GM19025 (cell line): ENCODE data around the gene RUNX2.
A peak's percentile ranks its signal among the peaks of the same experiment; 100 is the strongest.

Source experiments
- ATAC-seq: cut with Tn5 transposase; IDR thresholded peaks from one replicate; pipeline ENCODE4 v1.9.1; 2021; ENCODE audit warnings: mild to moderate bottlenecking, low read depth, moderate library complexity; ENCODE audit not compliant: unreplicated experiment

The RUNX2 gene

GRCh38 chr6:45634231-45634630 lies 306.1 kb downstream of the RUNX2 start:
- ATAC-seq: no peak

DNA sequence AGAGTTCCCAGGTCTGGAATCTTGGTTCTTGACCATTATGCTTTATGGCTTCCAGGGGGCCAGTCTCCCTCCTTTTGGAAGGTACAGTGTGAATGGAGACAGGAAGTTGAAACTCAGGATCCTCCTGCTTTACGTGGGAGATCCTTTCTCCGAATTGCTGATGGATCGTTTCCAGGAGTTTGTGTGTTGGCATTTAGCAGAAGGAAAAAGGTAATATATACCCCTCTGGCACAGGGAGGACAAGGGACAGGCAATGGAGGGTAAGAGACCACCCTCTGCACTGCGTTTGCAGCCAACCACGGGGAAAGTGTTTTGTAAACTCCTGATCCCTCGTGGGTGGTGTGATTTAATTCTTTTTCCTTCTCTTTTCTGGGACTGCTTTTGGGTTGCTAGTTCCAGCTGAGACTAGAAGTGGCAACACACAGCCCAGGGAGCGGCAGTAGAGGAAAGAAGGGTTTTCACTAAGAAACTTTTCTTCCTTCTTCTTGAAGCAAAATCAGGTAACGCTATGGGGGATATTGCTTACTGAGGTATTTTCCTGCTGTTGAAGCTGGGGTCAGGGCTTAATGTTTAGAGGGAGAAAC lies 307.2 kb downstream of the RUNX2 start:
- ATAC-seq: no peak

- no peak for ATAC-seq
These were observed 308.9 kb downstream of the RUNX2 start for GRCh38 chr6:45637056-45637455.

- no peak for ATAC-seq
These were observed 309.6 kb downstream of the RUNX2 start for GRCh38 chr6:45637611-45638257.

DNA sequence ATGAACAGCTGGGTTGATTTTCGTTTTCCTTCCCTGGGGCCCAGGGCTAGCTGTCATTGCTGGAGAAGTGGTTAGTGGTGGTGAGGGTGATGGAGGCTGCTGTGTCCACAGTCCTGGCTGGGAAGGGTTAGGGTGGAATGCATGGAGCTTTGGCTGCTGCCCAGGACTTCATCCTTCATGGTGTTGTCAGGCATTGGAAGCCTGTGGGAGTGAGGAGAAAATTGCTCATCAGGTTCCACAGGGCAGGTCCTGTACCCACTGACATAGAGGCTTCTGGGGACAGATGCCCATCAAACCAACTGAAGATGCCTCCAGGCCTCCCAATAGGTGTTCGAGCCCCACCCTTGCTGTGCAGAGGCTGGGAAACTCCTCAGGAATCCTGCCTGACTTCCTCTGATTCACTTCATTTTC lies 312.0 kb downstream of the RUNX2 start:
- ATAC-seq: no peak

DNA sequence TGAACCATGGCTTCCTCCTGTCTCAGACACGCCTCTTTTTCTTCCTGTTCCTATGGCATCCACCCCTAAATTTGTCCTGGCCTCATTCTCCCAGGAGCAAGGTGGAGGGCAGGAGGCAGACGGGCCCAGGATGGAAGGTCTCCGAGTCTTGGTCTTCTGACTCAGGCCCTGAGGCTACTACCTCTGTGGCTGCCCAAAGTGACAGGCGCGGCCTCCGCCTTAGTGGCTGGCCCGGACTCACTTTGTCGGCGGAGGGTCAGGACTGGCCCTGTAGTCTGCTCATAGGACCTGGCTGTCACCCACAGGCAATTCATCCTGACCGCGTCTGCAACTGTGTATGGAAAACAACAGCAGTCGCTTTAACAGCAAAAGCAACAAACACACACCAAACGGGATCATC lies 312.7 kb downstream of the RUNX2 start:
- ATAC-seq: no peak

DNA sequence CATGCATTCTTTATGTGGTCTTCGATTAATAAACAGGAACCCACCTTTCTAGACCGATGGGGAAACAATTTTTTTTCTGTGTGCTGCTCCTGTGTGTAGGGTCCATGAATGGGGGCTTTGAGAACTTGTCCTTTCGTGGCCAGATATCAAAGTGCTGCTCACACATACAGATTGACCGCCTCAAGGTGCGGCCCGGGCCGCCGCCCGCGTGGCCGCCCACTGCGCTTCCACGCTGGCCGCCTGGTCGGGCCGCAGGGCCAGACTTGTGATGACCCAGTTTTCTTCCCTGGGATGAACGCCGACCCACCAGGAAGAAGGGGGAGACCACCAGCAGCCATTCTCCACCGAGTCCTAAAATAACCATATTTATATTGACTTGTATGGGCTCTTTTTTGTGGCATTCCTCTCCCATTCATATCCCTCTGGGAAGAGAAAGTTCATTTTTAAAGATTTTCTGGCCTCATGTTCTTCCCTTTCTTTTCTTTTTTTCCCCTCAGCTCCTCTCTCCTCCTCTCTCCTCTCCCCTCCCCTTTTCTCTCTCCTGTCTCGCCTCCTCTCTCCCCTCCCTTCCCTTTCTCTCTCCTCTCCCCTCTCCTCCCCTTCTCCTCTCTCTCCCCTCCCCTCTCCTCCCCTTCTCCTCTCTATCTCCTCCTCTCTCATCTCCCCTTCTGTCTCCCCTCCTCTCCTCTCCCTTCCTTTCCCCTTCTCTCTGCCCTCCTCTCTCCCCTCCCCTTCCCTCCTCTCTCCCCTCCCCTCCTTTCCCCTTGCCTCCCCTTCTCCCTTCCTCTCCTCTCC lies 314.4 kb downstream of the RUNX2 start:
- no peak for ATAC-seq

GRCh38 chr6:45643126-45643525 lies 315.0 kb downstream of the RUNX2 start:
- ATAC-seq: no peak

GRCh38 chr6:45644720-45645119 lies 316.6 kb downstream of the RUNX2 start:
- no peak for ATAC-seq

DNA sequence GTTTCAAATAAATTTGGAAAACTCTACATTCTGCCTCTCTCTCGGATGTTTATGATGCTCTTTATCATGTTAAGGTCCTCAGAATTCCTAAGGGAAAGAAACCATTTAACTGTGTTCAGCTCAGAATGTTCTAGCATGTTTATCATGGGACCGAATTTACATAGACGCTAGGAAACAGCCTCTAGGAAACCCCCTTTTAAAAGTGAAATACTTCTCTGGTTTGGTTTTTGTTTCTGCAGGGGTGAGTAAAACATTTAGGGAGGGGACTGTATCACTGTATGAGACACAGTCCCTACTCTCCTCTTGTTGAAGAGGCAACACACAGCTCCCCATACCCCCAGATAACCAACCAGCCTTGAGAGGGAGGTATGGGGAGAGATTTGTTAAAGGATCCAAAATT lies 317.2 kb downstream of the RUNX2 start:
- peak; percentile 58 for ATAC-seq

DNA sequence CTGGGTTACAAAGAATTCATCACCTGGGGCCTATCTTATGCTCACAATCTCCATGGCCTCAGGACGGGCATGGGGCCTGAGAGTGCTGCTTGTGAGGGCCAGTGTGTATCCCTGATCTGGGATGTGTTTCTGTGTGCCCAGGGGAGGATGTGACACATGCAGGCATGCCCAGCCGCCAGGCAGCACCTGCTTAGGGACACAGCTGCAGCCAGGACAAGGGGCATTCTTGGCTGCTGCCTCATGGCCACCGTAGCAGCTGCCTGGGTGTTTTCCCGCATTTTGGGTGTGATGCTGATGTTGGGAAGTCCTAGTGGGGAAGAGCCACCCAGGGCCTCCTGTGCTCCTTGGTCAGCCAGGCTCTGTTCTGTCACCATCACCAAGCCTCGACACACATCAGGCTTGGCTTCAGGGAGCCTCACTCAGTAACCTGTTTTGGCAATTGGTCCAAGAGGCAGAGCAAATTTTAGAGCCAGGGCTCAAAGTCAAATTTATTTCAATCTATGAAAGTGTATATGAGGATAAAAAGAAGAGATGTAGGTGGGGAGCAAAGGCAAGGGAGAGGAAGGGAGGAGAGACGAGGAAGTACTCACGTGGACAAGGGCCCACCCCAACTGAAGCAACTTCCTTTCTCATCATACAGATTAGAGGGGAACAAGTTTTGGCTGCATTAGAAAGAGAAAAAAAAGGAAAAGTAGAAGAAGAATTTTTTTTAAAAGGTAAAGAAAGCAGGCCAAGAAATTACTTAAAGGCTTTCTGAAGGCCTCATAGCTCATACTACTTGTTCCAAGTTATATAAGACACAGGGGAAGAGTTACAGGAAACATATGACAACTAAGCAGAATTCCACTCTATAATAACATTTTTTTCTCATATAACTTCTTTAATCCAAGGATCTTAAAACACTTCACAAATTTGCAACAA lies 319.5 kb downstream of the RUNX2 start:
- no peak for ATAC-seq

DNA sequence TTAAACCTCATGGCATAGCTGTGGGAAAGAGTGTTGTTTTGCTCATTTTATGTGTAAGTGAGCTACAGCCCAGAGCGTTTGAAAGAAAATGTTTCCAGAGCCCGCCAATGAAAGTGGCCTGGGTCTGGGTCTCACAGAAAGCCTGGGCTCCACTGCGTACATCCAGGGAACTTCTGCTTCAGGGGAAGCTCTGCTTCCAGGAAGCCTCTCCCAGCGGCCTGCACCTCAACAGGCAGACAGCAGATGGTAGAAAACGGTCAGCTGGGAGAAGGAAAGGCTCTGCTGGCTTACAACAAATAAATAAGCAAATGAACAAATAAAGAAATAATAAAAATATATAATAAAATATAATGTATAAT lies 320.1 kb downstream of the RUNX2 start:
- no peak for ATAC-seq

GRCh38 chr6:45650524-45651135 lies 322.5 kb downstream of the RUNX2 start:
- ATAC-seq: no peak

DNA sequence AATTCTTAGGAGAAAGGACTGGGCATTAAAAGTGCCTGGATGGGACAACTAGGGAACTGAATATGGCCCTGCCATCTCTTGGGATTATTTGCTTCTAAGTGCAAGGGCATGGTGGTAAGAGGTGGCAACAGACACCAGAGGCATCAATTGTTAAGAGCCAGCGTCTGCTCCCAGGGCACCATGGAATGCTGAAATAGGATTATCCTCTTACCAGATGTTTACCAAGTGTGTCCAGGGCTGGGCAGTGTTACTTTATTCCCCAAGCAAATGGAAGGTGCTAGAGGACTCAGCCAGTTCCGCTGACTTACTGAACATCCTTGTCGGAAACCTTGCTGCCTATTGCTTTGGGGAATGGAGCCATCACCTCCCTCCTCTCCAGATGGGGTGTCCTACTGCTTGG lies 323.2 kb downstream of the RUNX2 start:
- no peak for ATAC-seq

DNA sequence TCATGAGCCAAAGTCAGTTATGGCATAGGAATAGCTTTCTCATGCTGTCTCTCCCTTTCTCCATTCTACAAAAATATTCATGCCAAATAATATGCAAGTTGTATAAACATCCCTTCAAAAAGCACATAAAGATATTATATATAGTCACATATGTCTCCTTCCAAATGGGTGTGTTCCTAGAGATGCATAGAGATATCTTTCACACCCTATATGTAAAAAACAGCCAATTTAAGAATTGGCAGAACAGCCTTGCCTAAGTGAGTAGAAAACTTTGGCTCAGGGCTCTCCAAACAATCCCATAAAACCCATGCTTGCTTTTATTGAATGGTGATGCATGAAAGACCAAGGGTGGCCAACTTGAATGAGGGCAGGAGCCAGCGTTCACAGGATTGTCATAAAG lies 324.3 kb downstream of the RUNX2 start:
- ATAC-seq: no peak

- no peak for ATAC-seq
These were observed 325.2 kb downstream of the RUNX2 start for GRCh38 chr6:45653117-45653883.

DNA sequence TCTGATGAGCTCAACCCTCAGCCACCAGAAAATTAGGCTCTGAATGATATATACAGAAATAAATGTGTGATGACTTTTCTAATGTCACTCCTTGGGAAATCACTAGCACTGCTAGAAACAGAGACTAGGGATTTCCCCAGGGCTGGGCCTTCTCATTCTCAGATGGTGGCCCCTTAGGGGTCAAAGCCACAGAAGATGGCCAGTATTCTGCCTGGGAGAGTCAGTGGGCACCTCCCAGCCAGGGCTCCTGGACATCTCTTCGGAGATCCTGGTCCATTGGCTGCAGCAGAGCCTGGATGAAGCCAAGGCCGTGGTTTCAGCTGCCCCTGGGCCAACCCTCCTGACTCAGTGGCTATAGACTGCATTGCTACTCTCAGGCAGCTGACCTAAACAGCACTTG lies 326.5 kb downstream of the RUNX2 start:
- no peak for ATAC-seq

DNA sequence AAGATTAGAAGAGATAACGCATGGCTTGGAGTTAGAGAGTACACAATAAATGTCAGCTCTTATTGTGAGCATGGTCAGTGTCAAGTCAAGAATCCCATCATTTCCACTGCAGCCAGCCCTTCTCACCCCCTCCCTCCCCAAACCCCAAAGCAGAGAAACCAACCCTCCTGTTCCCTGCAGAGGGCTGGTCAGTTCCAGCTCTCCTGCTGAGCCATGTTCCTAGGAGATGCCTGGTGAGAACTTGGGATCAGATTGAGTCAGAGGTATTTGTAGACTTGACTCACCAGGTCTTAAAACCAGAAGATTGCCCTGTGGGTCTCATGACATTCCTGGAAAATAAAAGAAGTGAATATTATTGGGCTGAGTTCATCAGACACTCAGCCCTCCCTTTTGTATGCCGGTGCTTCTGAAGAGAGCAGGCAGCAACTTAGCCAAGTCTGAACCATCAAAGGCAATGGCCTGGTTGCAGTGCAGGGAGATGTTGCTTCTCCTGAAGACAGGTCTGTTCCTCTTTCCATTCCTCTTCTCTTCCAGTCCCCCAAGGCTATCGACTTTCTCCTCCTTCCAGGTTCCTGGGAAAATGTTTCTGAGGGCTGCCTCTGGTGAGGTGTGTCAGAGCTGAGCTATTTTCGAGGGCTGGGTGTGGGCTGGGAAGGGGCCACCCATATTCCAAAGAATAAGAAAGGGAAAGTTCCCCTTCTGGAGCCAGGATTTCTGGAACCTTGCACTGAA lies 327.8 kb downstream of the RUNX2 start:
- ATAC-seq: no peak

DNA sequence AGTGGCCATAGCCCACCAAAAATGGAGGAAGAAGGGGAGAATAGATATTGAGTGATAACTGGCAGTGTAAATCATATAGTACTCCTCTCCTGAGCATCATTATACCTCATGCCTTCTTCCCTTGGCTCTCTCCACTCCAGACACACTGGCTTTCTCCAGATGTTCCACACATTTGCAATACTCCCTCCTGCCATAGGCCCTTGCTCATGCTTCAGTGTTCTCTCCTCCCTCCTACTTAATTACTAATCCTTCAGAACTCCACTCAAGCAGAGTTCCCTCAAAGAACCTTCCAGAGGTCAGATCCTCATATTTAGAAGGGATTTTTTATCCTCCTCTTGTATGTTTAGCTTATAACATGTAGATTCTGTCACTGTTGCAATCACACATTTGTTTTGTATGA lies 329.1 kb downstream of the RUNX2 start:
- ATAC-seq: no peak
